ENCODE measurements around the gene DUSP10.

DNA sequence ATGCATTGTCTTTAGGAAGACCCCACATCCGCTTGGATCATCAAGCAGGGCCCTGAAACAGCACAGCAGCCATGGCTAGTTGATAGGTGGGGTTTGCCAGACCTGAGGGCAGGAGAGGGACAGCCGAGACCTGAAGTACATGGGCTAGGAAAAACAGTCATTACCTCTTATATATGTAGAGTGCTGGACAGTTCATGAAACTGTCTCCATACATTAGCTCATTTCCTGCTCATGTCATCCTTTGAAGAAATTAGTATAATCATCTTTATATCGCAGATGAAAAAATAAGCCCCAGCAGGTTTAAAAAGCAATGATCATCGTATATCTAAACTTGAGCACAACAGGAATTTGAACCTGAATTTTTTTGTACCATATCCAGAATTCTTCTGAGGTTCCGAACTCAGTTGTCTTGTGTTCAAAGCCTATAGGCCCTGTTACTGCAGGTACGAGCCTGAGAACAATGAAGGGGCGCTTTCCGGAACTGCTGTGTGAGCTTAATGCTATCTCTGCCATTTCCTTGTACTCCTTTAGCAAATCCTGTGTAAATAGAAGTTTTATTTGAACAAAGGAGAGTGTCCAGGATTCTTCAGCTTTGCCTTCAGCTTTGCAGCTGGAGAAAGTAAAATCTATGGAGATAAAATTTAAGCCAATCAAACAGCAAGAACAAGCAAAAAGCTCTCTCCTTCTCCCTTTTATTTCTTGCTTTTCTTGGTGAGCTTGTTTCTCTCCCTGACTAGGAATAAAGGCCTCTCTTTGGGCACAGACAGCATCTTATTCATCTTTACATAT lies 32.4 kb upstream of the DUSP10 start:
- no peak for TF ChIP-seq POLR2AphosphoS5 (IDR thresholded peaks at IDR 0.05; ENCODE audit: low read depth, low read length)
- TF ChIP-seq, protein P1, sequence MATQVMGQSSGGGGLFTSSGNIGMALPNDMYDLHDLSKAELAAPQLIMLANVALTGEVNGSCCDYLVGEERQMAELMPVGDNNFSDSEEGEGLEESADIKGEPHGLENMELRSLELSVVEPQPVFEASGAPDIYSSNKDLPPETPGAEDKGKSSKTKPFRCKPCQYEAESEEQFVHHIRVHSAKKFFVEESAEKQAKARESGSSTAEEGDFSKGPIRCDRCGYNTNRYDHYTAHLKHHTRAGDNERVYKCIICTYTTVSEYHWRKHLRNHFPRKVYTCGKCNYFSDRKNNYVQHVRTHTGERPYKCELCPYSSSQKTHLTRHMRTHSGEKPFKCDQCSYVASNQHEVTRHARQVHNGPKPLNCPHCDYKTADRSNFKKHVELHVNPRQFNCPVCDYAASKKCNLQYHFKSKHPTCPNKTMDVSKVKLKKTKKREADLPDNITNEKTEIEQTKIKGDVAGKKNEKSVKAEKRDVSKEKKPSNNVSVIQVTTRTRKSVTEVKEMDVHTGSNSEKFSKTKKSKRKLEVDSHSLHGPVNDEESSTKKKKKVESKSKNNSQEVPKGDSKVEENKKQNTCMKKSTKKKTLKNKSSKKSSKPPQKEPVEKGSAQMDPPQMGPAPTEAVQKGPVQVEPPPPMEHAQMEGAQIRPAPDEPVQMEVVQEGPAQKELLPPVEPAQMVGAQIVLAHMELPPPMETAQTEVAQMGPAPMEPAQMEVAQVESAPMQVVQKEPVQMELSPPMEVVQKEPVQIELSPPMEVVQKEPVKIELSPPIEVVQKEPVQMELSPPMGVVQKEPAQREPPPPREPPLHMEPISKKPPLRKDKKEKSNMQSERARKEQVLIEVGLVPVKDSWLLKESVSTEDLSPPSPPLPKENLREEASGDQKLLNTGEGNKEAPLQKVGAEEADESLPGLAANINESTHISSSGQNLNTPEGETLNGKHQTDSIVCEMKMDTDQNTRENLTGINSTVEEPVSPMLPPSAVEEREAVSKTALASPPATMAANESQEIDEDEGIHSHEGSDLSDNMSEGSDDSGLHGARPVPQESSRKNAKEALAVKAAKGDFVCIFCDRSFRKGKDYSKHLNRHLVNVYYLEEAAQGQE (IDR thresholded peaks at IDR 0.05; ENCODE audit: insufficient read depth in 1 of 2, low read depth in 2 of 2, low read length in 2 of 2), result peak; percentile 59 to 64; a peak in 2 of 4 replicates
- TF ChIP-seq SIN3A (IDR thresholded peaks at IDR 0.05; ENCODE audit: borderline replicate concordance, insufficient read depth, low read length), result no peak
